ENCODE measurements around the gene PHF1.

- TF ChIP-seq CTCF (IDR thresholded peaks at IDR 0.05), result no peak
- no peak for TF ChIP-seq POLR2AphosphoS5 (IDR thresholded peaks at IDR 0.05)
- no peak for TF ChIP-seq POLR2A (IDR thresholded peaks at IDR 0.05)
Measured at GRCh38 chr6:33411632-33412005, 805 bp downstream of the PHF1 start.
